Uterus (tissue), 4 donors: Measurements from ENCODE around the gene GADD45B. TPM values are rescaled to one million over a fixed set of nuclear protein-coding genes. Genes with fewer than 3 reads are reported as not detected.
"Not testable (repeated sequence)": the region's sequence is repeated elsewhere in the genome, so short reads cannot be mapped to it uniquely, and the experiment has no call there.

ENCODE experiments used
- DNase-seq, 2 donors: peaks; one replicate each; pipeline ENCODE4 v3.0.0-alpha.2; 2019 to 2020
- H3K27ac ChIP-seq, 2 donors: fragments of 200-600 bp; sonication (generic); 1 replicate in 1 of 2; 2 replicates in 1 of 2; pipeline ENCODE4 v1.5.1; 2016 to 2018
- H3K27me3 ChIP-seq, 2 donors: fragments of 200-600 bp; sonication (generic); one replicate each; pipeline ENCODE4 v1.5.1; 2018 to 2019; ENCODE audit warnings: control low read depth in 1 of 2
- H3K36me3 ChIP-seq, 2 donors: fragments of 200-600 bp; sonication (generic); one replicate each; pipeline ENCODE4 v1.5.1; 2019; ENCODE audit warnings: control low read depth in 1 of 2
- H3K4me1 ChIP-seq, 2 donors: fragments of 200-600 bp; sonication (generic); one replicate each; pipeline ENCODE4 v1.5.1; 2018 to 2019; ENCODE audit warnings: control low read depth in 1 of 2
- H3K4me3 ChIP-seq, 2 donors: fragments of 200-600 bp; sonication (generic); 1 replicate in 1 of 2; 2 replicates in 1 of 2; pipeline ENCODE4 v1.5.1; 2018 to 2019; ENCODE audit warnings: mild to moderate bottlenecking in 1 of 2
- H3K9me3 ChIP-seq, 2 donors: fragments of 200-600 bp; sonication (generic); one replicate each; pipeline ENCODE4 v1.5.1; 2019; ENCODE audit warnings: control low read depth in 1 of 2
- POLR2A ChIP-seq, 2 donors: fragments of 450-650 bp; IDR thresholded peaks; one replicate each; pipeline ENCODE4 v1.6.1; 2016; ENCODE audit warnings: antibody characterized with exemption in 2 of 2, mild to moderate bottlenecking in 1 of 2, moderate library complexity in 1 of 2
- intact Hi-C: fragments of 100-400 bp; cut with DNase I; formaldehyde crosslinking; loops from one replicate; pipeline ENCODE4 v1.15.1; 2023; ENCODE audit warnings: low total_unique reads
- total RNA-seq, 4 donors: library from RNA; depleted of rRNA in 3 of 4; stranded (reverse); fragments of >200 nt in 3 of 4; gene quantifications; one replicate each; pipeline versions ENCODE4 v1.1.0 to v1.2.4, GENCODE V29; 2014 to 2023
- TF ChIP-seq, protein P1 (sequence below), 4 experiments: fragments of 200-600 bp in 2 of 4; fragments of 450-650 bp in 2 of 4; sonication (generic) in 2 of 4; IDR thresholded peaks; one replicate each; pipeline ENCODE4 v1.5.1; 2016 to 2019; ENCODE audit warnings: antibody characterized with exemption in 4 of 4, mild to moderate bottlenecking in 2 of 4, moderate library complexity in 1 of 4
- donor health status: DM: yes; HTN: yes; CAD: no.

The GADD45B gene
- total RNA-seq, 4 donors from 2014 or later = 17.6 to 68.2 (median 38.0) TPM

DNA sequence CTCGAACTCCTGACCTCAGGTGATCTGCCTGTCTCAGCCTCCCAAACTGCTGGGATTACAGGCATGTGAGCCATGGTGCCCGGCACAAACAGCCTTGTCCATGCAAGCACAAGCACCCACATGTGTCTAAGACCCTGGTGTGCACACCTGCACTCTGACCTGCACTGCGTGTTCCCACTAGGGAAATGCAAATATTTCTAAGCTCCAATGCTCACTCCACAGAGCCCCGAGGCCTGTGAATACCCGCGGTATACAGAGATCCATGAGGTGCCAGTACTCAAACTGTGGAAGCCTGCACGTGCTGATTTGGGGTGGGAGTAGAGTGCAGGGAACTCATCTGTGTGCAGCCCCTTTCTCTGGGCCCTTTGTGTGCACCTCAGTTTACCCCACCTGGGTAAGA is 14.7 kb downstream of the GADD45B start:
- Histone ChIP-seq H3K27ac (no peak overlapping the region), H3K4me3 (no peak overlapping the region), H3K4me1 (peaks cover 0 to 27% of the 10 kb centered on the region in 2 donors), H3K36me3 (no peaks in the 10 kb centered on the region), H3K9me3 (no peaks in the 10 kb centered on the region), H3K27me3 (no peaks in the 10 kb centered on the region)
- TF ChIP-seq POLR2A (IDR thresholded peaks at IDR 0.05) = no peak
- TF ChIP-seq, protein P1, sequence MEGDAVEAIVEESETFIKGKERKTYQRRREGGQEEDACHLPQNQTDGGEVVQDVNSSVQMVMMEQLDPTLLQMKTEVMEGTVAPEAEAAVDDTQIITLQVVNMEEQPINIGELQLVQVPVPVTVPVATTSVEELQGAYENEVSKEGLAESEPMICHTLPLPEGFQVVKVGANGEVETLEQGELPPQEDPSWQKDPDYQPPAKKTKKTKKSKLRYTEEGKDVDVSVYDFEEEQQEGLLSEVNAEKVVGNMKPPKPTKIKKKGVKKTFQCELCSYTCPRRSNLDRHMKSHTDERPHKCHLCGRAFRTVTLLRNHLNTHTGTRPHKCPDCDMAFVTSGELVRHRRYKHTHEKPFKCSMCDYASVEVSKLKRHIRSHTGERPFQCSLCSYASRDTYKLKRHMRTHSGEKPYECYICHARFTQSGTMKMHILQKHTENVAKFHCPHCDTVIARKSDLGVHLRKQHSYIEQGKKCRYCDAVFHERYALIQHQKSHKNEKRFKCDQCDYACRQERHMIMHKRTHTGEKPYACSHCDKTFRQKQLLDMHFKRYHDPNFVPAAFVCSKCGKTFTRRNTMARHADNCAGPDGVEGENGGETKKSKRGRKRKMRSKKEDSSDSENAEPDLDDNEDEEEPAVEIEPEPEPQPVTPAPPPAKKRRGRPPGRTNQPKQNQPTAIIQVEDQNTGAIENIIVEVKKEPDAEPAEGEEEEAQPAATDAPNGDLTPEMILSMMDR (IDR thresholded peaks at IDR 0.05) = no peak
- intact Hi-C loops = no loop called here
- DNase-seq = no peak

GRCh38 chr19:2491130-2491801 is 15.3 kb downstream of the GADD45B start:
- no peaks in the 10 kb centered on the region for H3K9me3 ChIP-seq
- no peaks in the 10 kb centered on the region for H3K36me3 ChIP-seq
- H3K27me3 ChIP-seq = no peaks in the 10 kb centered on the region
- no peak overlapping the region for H3K4me3 ChIP-seq
- TF ChIP-seq POLR2A (IDR thresholded peaks at IDR 0.05) = no peak
- TF ChIP-seq, protein P1 (IDR thresholded peaks at IDR 0.05) = no peak
- intact Hi-C loops = no loop called here
- H3K27ac ChIP-seq = no peak overlapping the region
- DNase-seq = peak in 1 of 2 donors; percentile 39
- H3K4me1 ChIP-seq = peaks cover 0 to 27% of the 10 kb centered on the region in 2 donors

DNA sequence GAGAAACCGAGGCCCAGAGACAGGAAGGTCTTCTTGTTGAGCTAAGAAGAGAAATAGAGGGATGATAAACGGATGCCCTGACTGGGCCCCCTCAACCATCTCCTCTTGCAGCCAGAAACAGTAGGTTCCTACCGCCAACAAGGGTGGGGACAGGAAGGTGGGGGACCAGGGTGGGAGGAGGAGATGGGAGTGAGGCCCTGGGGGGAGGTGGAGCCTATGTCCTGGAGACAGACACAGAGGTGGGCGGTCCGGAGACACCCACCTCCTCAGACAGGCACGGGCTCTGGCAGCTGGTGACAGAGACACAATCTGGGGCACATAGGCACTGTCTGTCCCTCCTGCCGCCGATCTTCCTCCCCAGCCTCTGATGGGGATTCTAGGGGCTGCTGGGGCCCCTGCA is 16.9 kb downstream of the GADD45B start:
- intact Hi-C loops = no loop called here
- DNase-seq = no peak
- H3K4me3 ChIP-seq = no peak overlapping the region
- no peaks in the 10 kb centered on the region for H3K36me3 ChIP-seq
- TF ChIP-seq, protein P1 (IDR thresholded peaks at IDR 0.05) = no peak
- TF ChIP-seq POLR2A (IDR thresholded peaks at IDR 0.05) = no peak
- H3K27ac ChIP-seq = no peak overlapping the region
- H3K27me3 ChIP-seq = no peaks in the 10 kb centered on the region
- H3K9me3 ChIP-seq = no peaks in the 10 kb centered on the region
- peaks cover 0 to 27% of the 10 kb centered on the region in 2 donors for H3K4me1 ChIP-seq

GRCh38 chr19:2493448-2493847 is 17.5 kb downstream of the GADD45B start:
- H3K27me3 ChIP-seq, H3K9me3 ChIP-seq, intact Hi-C loops, H3K27ac ChIP-seq, H3K36me3 ChIP-seq, DNase-seq, H3K4me3 ChIP-seq: not testable (repeated sequence)
- peaks cover 0 to 22% of the 10 kb centered on the region in 2 donors for H3K4me1 ChIP-seq

- DNase-seq = no peak
- peaks cover 0 to 16% of the 10 kb centered on the region in 2 donors for H3K4me1 ChIP-seq
Measured at GRCh38 chr19:2494084-2494446, 18.1 kb downstream of the GADD45B start.

More at GRCh38 chr19:2494084-2494446, 18.1 kb downstream of the GADD45B start:
- Histone ChIP-seq H3K27me3 (no peaks in the 10 kb centered on the region), H3K36me3 (no peaks in the 10 kb centered on the region), H3K27ac (no peak overlapping the region), H3K4me3 (no peak overlapping the region), H3K9me3 (no peaks in the 10 kb centered on the region)
- intact Hi-C loops = no loop called here
- no peak for TF ChIP-seq POLR2A (IDR thresholded peaks at IDR 0.05)
- TF ChIP-seq, protein P1 (IDR thresholded peaks at IDR 0.05) = no peak
